Effector CD4-positive, alpha-beta T cell (primary cell): ENCODE results near the gene GATA2.

ENCODE experiments used
- DNase-seq: peaks from one replicate; pipeline ENCODE4 v3.0.0-alpha.2; 2020

GATA2 gene

GRCh38 chr3:128501431-128501830, 8.4 kb upstream of the GATA2 start:
- DNase-seq: no peak

- DNase-seq: no peak
Observed at GRCh38 chr3:128500556-128500955, 7.6 kb upstream of the GATA2 start.

DNA sequence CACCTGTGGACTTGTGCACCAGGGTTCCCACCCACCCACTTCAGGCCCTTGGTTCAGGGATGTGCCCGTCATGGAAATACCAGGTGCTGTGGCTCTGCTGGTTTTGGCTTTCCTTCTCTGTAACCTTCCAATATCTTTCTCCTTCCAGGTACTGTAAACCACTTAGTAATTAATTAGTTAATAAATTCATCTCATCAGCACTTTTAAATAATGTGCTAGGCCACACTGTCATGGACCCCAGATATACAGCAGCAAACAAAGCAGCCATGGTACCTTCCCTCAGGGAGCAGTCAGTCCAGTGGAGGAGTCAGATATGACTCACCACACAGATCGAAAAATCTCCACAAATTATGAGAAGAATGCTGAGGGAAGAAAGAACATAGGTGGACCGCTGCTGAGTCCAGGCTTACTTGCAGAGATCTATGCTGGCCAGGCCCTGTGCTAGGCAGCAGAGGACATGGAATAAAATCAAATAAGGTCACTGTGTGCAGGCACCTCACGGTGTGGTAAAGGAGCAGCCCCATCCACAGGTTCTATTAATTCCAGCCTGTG, 6.8 kb upstream of the GATA2 start:
- DNase-seq: no peak

- DNase-seq: no peak
Observed at GRCh38 chr3:128498901-128499530, 6.0 kb upstream of the GATA2 start.

DNA sequence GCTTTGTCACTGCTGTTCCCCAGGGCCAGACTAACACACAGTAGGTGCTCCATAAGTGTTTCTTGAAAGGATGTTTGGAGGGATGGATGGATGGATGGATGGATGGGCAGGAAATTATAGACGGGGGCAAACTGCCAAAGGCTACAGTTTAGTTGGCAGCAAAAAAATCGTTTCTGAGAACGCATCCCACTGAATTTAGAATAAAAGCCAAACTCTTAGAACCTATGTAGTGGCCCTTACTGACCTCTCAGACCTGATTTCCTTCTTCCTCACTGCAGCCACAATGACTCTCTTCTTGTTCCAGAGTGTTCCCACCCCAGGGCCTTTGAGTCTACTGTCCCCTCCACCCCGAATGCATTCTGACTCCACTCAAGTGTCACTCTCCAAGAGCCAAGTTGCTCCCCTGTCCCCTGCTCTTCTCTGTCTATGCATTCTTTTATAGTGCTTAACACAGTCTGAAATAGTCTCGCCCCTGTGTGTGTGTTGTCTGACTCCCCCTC, 5.2 kb upstream of the GATA2 start:
- DNase-seq: no peak

DNA sequence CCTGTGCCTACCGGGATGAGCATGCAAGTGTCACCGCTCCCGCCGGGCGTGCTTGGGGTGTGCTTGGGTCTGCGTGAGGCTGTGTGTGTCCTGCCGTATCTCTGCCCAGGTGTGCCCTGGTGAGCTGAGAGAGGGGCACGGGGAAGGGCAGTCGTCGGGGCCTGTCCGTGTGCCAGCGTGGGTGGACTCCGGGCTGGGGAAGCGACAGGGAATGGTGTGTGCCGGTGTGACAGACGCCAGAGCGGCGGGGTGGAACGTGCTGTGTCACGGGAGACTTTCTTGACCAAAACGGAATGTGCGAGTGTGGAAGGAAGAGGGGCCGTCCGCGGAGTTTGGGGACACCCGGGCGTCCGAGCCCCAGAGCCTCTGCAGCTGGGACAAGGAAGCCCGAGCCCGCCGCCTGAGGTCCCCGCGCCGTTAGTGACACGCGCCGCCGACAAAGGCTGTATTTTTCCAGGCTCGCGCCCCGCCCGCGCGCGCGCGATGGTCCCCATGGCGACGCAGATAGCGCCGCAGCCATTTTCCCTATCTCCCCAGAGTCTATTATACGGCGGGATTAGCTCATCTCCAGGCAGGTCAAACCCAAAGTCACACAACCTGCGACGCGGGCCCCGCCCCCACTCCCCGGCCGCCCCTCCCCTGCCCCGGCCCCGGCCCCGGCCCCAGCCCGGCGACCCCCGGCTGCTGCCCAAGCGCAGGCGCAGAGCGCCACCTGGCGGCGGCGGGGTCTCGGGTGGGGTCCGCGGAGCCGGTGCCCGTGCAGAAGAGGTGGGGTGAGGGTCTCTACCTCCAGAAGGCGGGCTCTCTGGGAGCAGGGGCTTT, 4.5 kb upstream of the GATA2 start:
- DNase-seq: peak; percentile 62

DNA sequence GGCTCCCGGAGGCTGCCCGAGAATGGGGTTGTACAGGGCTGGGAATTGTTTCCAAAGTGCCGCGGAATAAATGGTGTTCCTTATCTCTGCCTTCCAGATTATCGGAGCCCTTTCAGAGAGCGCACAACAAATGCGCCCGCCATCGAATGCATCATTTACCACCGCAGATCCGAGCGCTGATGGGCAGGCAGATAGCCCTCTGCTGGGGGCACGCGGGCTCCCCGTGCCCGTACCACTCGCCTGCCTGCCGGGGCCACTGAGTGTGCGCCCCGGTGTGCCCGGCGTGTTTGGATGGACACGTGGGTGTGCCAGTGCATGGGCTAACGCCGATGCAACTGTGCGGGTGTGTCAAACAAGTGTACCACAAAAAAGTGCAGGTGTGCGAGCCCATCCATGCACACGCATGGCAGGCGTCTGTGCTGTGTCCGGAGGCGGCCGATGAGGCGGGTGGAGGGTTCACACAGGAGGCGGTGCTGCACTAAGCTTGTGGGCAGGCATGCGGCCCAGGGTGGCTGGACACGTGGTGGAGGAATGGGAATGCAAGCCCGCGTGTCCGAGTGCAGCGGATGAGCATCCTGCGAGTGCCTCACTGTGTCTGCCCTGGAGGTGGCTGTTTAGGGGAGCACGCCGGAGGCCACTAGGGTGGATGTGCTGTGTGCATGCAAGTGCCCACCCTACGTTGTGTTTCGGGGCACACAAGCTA, 3.8 kb upstream of the GATA2 start:
- DNase-seq: no peak

GRCh38 chr3:128496019-128496601, 3.1 kb upstream of the GATA2 start:
- DNase-seq: no peak

DNA sequence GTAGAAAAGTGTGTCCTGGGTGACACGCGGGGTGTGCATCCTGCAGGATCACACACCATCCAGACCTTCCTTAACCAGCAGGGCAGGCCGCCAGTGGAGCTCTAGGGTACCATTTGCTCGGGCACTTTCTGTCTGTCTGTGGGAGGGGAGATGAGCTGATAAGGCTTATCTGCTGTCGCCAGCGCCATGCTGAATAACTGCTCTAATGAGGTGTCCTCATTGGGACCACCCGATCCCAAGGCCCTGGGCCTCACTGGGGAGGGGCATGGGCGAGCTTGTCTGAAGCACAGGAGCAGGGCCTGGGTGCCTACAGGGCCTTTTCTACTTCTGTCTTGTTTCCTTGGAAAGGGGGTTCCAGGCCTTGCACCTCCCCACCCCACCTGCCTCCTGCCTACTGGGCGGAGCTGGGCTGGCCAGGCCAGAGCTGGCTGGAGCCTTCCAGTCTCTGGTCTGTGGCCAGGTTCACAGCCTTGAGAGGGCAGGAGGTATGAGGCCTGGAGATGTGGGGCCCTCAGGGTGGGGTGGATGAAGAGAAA, 2.5 kb upstream of the GATA2 start:
- DNase-seq: no peak

GRCh38 chr3:128494367-128494650, 1.3 kb upstream of the GATA2 start:
- DNase-seq: no peak

DNA sequence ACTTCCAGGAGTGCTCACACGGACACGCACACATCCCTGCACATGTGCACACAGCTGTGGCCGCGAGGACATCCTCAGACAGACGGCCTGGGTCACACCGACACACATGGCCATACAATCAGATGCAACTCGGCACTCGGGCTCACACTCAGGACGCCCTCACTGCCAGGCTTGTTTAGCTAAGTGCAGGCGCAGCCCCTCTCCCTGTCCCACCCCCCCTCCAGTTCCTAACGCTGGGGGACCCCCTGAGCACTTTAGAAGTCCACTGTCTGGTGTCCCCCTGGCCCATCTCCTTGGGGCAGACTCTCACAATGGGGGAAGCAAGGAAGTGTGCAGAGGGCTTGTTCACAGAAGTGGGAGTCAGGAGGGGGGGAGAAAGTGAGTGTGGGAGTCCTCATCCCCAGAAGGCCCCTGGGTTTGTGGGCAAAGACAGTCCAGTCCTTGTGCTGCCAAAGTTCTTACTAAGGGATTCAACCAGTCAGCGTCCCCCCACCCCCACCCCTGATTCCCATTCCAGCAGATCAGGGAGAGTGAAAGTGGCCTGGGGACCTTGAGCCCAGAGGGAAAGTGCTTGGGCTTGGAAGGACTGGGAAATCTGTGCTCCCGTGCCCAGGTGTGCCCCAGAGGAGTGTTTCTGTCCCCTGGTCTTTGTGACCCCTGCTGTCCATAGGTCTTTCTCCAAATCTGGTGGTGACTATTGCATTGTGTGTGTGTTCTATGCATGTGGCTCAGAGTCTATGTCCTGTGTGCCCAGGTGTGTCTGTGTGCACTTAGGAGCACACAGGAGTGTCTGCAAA, 767 bp upstream of the GATA2 start:
- DNase-seq: no peak

DNA sequence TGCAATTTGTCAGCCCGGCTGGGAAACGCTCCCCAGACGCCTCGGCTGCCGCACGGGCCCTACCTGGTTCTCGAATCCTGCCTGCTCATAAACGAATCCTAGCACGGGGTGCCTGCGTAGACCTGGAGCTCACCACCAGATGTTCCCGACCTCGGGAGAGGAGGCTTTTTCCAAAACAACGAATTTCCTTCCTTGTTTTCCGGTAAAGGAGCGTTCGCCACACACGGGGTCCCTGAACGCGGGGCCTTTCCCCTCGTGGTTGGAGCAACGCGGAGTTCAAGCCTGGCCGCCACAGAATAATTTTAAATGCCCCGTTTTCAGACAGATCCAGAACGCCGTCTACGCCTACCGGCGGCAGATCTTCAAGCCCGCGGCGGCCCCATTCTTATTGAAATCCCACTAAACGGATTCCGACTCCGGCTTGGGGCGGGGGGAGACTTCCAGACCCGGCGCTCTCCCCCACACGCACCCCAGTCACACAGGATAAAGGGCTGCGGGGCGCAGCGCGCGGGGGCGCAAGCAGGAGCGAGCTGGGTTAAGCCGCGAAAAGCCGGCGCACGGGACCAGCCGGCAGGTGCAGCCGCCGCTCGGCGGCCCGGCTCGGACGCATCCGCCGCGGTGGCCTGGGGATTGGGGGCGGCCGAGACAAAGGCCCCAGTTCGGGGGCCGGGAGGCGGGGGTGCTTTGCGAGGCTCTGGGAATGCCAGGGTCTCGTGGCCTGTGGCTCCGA, 895 bp downstream of the GATA2 start:
- DNase-seq: no peak

DNA sequence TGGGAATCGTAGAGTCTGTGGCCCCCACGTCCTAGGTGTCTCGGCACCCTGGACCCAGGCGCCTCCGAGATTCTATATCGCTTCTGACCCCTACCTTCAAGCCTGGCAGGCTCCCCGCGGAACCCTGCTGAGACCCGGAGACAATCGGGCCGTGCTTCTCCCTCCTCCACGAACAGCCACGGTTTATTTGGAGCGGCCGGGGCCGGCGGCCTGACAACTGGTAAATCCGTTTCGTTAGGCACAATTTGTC, 1.4 kb downstream of the GATA2 start:
- no peak for DNase-seq

GRCh38 chr3:128490915-128491690, 1.9 kb downstream of the GATA2 start:
- no peak for DNase-seq

GRCh38 chr3:128490650-128490914, 2.4 kb downstream of the GATA2 start:
- no peak for DNase-seq

DNA sequence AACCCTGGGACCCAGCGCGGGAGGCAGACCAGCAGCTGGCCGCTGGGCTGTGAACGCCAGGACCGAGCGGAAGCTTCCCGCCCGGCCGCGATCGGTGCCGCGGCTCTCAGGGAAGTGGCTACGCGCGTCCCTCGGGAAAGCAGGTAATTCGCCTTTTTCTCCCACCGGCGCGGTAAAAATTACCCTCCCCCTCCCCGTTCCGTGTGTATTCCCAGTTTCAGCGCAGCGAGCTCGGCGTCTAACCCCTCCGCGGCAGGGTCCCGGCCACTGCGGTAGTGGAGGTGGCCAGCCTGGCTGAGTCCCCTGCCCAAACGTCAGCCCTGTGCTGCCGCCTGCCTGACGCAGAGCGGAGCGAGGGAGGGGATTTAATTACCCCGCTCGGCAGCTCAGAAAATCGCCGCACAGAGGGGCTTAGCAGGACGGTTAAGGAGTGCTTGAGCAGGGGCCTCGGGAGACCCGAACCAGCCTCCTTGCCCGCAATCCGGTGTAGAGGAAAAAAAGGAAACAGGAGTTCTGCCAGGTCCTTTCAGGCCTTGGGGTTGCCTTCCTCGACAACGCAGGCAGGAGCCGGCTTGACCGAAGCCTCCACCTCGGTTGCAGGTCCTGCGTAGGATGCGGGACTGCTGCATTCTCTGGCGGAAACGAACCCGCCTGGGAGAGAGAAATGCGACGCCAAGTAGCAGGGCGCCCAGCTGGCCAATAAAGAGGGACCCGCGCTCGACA, 2.9 kb downstream of the GATA2 start:
- no peak for DNase-seq

- no peak for DNase-seq
Observed at GRCh38 chr3:128489674-128489926, 3.4 kb downstream of the GATA2 start.

GRCh38 chr3:128488991-128489673, 3.9 kb downstream of the GATA2 start:
- no peak for DNase-seq

DNA sequence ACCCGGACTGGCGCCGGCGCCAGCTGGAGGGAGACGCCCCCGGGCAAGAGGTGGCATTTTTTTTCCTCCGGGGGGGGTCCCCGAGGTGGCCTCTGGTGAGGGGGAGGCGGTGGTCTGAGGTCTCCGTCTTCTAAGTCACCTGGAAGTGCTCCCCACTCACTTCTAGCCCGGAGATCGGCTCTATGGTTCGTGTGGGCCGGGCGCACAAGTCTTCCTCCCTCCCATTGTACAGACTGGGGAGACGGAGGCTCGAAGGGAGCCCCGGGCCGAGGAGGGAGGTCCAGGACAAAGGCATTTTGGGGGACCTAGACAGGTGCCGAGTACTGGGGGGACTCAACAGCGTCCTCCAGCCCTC, 4.4 kb downstream of the GATA2 start:
- DNase-seq: no peak
